ENCODE data around the gene NDST1. TPM values are rescaled to one million over a fixed set of nuclear protein-coding genes. Genes with fewer than 3 reads are reported as not detected.
A peak's percentile ranks its signal among the peaks of the same experiment; 100 is the strongest.

The NDST1 gene
- total and polyA plus RNA-seq, 4 donors = 45.6 to 145 (median 60.7) TPM

- TF ChIP-seq CTCF (IDR thresholded peaks at IDR 0.05; ENCODE audit: control extremely low read depth, extremely low read depth) = no peak
- Histone ChIP-seq H3K9me3 (ENCODE audit: control insufficient read depth in 4 of 4, insufficient read depth in 3 of 4, low read length in 3 of 4) (no peaks in the 10 kb centered on the region), H3K9ac (ENCODE audit: insufficient read depth in 1 of 2, low read length in 2 of 2) (peak overlapping the region in 1 of 2 donors; percentile 38), H3K4me1 (ENCODE audit: control insufficient read depth in 5 of 5, insufficient read depth in 5 of 5, low read length in 5 of 5) (peaks cover 10 to 73% (median 45%) of the 10 kb centered on the region in 5 donors), H3K4me3 (no peak overlapping the region), H3K27me3 (ENCODE audit: control insufficient read depth in 3 of 3, insufficient read depth in 3 of 3, low read length in 2 of 3) (no peaks in the 10 kb centered on the region), H3K27ac (ENCODE audit: low read depth in 1 of 2, low read length in 1 of 2) (peak overlapping the region in 1 of 2 donors; percentile 30), H3K36me3 (ENCODE audit: control insufficient read depth in 4 of 4, insufficient read depth in 4 of 4, low read length in 4 of 4) (no peaks in the 10 kb centered on the region)
- ATAC-seq (ENCODE audit: insufficient read depth, low FRiP score) (no peak), DNase-seq (peak; percentile 43 to 61 (median 57))
- WGBS, 2 donors = 73 to 85% methylated on average over 7 of the region's 7 CpGs
Measured at GRCh38 chr5:150593996-150594395, 86.1 kb downstream of the NDST1 start.

GRCh38 chr5:150595466-150596031 is 87.6 kb downstream of the NDST1 start:
- Histone ChIP-seq H3K4me1 (ENCODE audit: control insufficient read depth in 5 of 5, insufficient read depth in 5 of 5, low read length in 5 of 5) (peaks cover 14 to 75% (median 50%) of the 10 kb centered on the region in 5 donors), H3K27me3 (ENCODE audit: control insufficient read depth in 3 of 3, insufficient read depth in 3 of 3, low read length in 2 of 3) (no peaks in the 10 kb centered on the region), H3K9me3 (ENCODE audit: control insufficient read depth in 4 of 4, insufficient read depth in 3 of 4, low read length in 3 of 4) (no peaks in the 10 kb centered on the region), H3K27ac (ENCODE audit: low read depth in 1 of 2, low read length in 1 of 2) (peak overlapping the region; percentile 50 to 75), H3K9ac (ENCODE audit: insufficient read depth in 1 of 2, low read length in 2 of 2) (no peak overlapping the region), H3K36me3 (ENCODE audit: control insufficient read depth in 4 of 4, insufficient read depth in 4 of 4, low read length in 4 of 4) (no peaks in the 10 kb centered on the region), H3K4me3 (no peak overlapping the region)
- WGBS, 2 donors = 47 to 52% methylated on average over 12 of the region's 12 CpGs
- ATAC-seq (ENCODE audit: insufficient read depth, low FRiP score) = no peak
- peak; percentile 67 to 82 (median 74) for DNase-seq
- no peak for TF ChIP-seq CTCF (IDR thresholded peaks at IDR 0.05; ENCODE audit: control extremely low read depth, extremely low read depth)

- WGBS, 2 donors = 82 to 86% methylated on average over 9 of the region's 9 CpGs
- H3K27me3 ChIP-seq (ENCODE audit: control insufficient read depth in 3 of 3, insufficient read depth in 3 of 3, low read length in 2 of 3) = no peaks in the 10 kb centered on the region
- no peaks in the 10 kb centered on the region for H3K36me3 ChIP-seq (ENCODE audit: control insufficient read depth in 4 of 4, insufficient read depth in 4 of 4, low read length in 4 of 4)
- H3K4me3 ChIP-seq = no peak overlapping the region
- ATAC-seq (ENCODE audit: insufficient read depth, low FRiP score) = no peak
- peaks cover 14 to 73% (median 47%) of the 10 kb centered on the region in 5 donors for H3K4me1 ChIP-seq (ENCODE audit: control insufficient read depth in 5 of 5, insufficient read depth in 5 of 5, low read length in 5 of 5)
- no peak overlapping the region for H3K9ac ChIP-seq (ENCODE audit: insufficient read depth in 1 of 2, low read length in 2 of 2)
- DNase-seq = no peak
- H3K9me3 ChIP-seq (ENCODE audit: control insufficient read depth in 4 of 4, insufficient read depth in 3 of 4, low read length in 3 of 4) = no peaks in the 10 kb centered on the region
- peak overlapping the region; percentile 50 to 65 for H3K27ac ChIP-seq (ENCODE audit: low read depth in 1 of 2, low read length in 1 of 2)
- TF ChIP-seq CTCF (IDR thresholded peaks at IDR 0.05; ENCODE audit: control extremely low read depth, extremely low read depth) = no peak
Measured at GRCh38 chr5:150596313-150596712, 88.4 kb downstream of the NDST1 start.

GRCh38 chr5:150596826-150597225 is 88.9 kb downstream of the NDST1 start:
- Histone ChIP-seq H3K4me1 (ENCODE audit: control insufficient read depth in 5 of 5, insufficient read depth in 5 of 5, low read length in 5 of 5) (peaks cover 14 to 73% (median 43%) of the 10 kb centered on the region in 5 donors), H3K4me3 (no peak overlapping the region), H3K9ac (ENCODE audit: insufficient read depth in 1 of 2, low read length in 2 of 2) (no peak overlapping the region), H3K36me3 (ENCODE audit: control insufficient read depth in 4 of 4, insufficient read depth in 4 of 4, low read length in 4 of 4) (no peaks in the 10 kb centered on the region), H3K27me3 (ENCODE audit: control insufficient read depth in 3 of 3, insufficient read depth in 3 of 3, low read length in 2 of 3) (no peaks in the 10 kb centered on the region), H3K27ac (ENCODE audit: low read depth in 1 of 2, low read length in 1 of 2) (peak overlapping the region; percentile 5 to 17), H3K9me3 (ENCODE audit: control insufficient read depth in 4 of 4, insufficient read depth in 3 of 4, low read length in 3 of 4) (no peaks in the 10 kb centered on the region)
- 54 to 75% methylated on average over 3 of the region's 3 CpGs for WGBS, 2 donors
- ATAC-seq (ENCODE audit: insufficient read depth, low FRiP score) = no peak
- no peak for DNase-seq
- TF ChIP-seq CTCF (IDR thresholded peaks at IDR 0.05; ENCODE audit: control extremely low read depth, extremely low read depth) = no peak

Measured in lung (tissue), 12 donors.